NCI-H748 (cell line): ENCODE results near the gene GPR137B.
"Not testable (repeated sequence)": the region's sequence is repeated elsewhere in the genome, so short reads cannot be mapped to it uniquely, and the experiment has no call there.

Experiments used
- DNase-seq: peaks from one replicate; lab custom pipeline; 2025; ENCODE audit not compliant: unreplicated experiment; lab: John Stamatoyannopoulos, UW

GPR137B gene

DNA sequence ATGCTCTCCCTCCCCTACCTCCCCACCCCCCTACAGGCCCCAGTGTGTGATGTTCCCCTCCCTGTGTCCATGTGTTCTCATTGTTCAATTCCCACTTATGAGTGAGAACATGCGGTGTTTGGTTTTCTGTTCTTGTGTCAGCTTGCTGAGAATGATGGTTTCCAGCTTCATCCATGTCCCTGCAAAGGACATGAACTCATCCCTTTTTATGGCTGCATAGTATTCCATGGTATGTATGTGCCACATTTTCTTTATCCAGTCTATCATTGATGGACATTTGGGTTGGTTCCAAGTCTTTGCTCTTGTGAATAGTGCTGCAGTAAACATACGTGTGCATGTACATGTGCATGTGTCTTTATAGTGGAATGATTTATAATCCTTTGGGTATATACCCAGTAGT lies 44.1 kb downstream of the GPR137B start:
- not testable (repeated sequence) for DNase-seq

DNA sequence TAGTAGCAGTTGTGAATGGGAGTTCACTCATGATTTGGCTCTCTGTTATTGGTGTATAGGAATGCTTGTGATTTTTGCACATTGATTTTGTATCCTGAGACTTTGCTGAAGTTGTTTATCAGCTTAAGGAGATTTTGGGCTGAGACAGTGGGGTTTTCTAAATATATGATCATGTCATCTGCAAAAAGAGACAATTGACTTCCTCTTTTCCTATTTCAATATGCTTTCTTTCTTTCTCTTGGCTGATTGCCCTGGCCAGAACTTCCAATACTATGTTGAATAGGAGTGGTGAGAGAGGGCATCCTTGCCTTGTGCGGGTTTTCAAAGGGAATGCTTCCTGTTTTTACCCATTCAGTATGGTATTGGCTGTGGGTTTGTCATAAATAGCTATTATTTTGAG lies 45.7 kb downstream of the GPR137B start:
- DNase-seq, result not testable (repeated sequence)

DNA sequence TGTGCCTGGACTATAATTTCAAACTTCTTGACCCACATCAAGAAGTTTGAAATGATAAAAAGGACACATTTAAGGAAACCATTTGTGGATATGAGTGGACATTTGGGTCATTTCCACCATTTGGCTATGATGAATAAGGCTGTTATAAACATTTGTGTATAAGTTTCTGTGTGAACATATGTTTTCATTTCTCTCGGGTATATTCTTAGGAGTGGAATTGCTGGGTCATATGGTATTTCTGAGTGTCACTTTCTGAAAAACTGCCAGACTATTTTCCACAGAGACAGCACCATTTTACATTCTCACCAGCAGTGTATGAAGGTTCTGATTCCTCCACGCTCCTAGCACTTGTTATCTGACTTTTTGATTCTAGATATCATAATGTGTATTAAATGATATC lies 50.8 kb downstream of the GPR137B start:
- DNase-seq, result no peak

DNA sequence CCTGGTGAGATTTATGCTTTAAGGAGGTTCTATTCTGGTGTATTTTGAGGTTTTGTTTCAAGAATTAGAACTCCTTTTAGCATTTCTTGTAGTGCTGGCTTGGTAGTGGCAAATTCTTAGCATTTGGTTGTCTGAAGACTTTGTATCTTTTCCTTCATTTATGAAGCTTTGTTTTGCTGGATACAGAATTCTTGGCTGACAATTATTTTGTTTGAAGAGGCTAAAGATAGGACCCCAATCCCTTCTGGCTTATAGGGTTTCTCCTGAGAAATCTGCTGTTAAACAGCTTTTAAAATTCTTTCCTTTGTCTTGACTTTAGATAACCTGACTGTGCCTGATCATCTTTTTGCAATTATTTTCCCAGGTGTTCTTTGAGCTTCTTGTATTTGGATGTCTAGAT lies 58.6 kb downstream of the GPR137B start:
- no peak for DNase-seq

DNA sequence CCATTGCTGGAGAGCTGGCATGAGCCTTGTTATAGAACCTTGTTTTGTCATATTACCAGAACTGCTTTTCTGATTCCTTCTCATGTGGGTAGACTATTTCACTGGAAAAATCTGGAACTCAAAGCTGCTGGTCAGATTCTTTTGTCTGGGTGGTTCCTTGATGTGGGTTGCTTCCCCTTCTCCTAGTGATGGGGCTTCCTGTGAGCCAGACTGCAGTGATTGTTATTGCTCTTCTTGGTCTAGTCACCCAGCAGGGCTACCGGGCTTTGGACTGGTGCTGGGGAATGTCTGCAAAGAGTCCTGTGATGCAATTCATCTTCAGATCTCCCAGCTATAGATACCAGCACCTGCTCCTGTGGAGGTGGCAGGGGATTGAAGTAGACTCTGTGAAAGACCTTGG lies 59.4 kb downstream of the GPR137B start:
- no peak for DNase-seq

DNA sequence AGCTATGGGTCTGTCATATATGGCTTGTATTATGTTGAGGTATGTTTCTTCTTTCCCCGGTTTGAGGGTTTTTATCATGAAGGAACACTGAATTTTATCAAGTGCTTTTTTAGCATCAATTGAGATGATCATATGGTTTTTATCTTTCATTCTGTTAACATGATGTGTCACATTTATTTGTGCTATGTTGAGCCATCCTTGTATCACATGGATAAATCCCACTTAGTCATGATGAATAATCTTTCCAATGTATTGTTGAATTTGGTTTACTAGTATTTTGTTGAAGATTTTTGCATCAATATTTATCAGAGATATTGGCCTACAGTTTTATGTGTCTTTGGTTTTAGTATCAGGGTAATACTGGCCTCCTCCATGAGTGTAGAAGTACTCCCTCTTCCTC lies 61.7 kb downstream of the GPR137B start:
- DNase-seq, result no peak

DNA sequence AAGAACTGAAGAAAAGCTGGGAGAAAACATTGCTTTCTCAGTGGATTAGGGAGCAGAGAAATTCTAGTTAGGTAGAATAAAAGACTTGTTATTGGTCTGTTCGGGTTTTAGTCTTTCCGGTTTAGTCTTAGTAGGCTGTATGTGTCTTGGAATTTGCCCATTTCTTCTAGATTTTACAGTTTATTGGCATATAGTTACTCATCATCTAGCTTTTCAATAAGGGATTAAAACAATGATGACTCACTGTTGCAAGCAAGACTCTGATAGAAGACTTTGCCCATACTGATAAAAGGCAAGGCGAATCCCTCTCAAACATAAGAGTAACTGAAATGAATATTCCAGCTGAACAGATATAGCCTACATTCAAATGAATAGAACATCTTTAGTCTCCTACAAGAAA lies 62.3 kb downstream of the GPR137B start:
- no peak for DNase-seq

DNA sequence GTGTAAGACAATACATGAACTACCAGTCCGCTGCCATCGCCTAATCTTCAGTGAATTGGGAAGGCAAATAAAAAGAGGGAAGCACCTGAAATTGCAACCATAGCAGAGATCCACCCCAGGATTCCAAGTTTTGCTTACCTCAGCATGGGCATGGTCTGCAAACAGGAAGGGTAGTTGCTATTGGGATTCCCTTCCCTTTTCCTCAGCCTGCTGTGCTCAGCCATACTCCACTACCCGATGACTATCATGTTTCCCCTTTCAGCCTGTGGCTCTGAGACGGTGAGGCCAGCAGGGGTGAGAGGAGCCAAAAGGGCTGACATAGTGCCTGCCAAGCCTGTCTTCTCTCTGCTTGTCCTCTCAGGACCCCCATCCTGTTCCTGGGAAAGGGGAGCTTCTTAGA lies 64.2 kb downstream of the GPR137B start:
- no peak for DNase-seq

DNA sequence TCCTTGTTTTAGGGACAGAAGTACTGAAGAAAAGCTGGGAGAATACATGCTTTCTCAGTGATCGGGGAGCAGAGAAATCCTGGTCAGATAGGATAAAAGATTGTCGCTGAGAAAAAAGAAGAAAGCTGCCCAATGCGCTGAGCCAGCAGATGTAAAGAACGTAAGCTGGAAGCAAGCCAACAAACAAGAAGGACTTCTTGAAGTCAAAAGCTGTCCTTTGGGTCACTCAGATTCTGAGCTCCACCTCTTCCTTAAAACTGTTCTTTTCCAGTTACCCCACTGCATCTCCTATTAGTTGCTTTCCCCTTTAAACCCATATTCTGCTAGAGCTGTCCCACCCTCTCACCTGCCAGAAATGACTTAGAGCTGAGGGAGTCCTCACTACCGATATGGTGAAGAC lies 64.8 kb downstream of the GPR137B start:
- DNase-seq, result no peak

DNA sequence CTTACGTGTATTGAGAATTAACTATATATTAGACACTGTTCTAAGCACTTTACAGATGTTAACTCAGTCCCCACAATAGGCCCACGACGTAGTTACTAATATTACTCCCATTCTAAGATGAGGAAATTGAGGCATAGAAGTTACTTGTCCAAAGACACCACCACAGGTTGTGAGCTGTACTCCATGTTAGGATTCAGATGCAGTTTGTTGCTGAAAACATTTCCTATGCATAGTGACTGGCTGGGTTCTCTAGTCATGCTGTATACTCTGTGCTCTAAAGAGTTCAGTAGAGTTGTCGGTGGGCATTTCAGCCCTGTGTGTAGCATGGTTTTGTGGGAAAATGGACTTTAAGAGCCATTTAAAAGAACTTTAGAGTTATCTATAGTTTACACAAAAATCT lies 65.2 kb downstream of the GPR137B start:
- no peak for DNase-seq

DNA sequence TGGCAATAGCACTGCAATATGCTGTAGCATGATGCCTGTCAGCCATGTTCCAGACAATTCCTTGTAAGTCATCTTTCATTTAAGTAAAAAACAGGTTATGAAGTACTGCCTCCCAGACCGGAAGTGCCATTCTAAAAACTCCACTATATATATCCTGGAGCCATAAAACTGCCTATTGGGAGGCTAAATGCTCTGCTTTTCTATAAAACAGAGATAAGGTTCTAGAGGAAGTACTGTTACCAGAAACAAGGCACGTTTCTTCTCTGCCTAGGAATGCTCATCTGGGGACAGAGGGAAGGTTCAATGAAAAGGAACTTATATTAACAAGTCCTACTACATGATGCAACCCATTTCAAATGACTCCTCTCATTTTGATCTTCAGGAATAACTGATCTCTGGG lies 66.8 kb downstream of the GPR137B start:
- no peak for DNase-seq

DNA sequence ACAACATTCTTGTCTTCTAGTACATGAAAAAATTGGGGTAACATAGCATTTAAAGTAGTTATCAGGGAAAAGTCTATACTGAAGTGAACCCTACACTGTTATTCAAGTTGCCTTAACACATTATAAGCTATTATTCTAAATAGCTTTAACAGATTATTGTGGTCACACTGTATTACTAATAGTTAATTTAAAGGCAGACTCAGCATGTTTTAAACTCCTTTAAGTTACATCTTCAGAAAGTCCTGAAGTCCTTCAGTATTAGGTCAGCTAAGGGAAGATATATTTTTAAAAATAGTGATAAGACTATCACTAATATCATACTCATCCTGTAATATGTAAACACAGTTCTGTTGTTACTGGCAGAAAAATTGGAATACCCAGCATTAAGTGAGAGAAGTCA lies 67.4 kb downstream of the GPR137B start:
- DNase-seq, result no peak

DNA sequence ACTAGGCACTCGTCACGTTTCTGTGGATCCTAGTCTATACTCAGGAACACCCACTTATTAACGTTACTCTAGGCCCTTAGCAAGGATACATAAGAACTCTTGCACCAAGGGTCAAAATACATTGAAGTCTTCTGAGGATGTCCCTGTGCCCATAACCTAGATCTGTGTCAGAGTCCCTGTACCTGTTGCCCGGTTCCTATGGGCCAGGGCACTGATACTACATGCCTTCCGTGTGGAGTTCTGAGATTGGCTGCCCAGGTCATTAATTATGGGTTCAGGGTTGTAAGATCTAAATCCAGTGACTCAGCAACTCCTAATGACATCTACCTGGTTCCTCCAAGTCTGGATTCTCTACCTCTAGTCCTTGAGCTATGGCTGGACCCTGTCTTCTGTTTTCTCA lies 69.5 kb downstream of the GPR137B start:
- no peak for DNase-seq

DNA sequence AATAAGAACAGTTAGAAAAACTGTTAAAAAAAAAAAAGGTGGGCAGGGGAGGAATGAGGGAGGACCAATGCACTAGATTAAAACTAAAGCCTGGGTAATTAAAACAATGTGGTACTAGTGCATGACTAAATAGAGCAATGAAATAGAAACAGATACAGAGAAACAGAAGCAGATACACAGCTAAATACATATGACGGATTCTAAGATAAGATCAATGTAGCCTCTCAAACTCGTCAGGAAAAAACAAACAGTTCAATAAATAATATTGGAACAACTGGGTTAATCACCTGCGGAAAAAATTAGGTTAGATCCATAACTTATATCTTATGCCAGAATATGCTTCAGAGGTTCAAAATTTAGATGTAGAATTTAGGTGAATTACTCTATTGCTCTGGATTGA lies 71.2 kb downstream of the GPR137B start:
- no peak for DNase-seq

DNA sequence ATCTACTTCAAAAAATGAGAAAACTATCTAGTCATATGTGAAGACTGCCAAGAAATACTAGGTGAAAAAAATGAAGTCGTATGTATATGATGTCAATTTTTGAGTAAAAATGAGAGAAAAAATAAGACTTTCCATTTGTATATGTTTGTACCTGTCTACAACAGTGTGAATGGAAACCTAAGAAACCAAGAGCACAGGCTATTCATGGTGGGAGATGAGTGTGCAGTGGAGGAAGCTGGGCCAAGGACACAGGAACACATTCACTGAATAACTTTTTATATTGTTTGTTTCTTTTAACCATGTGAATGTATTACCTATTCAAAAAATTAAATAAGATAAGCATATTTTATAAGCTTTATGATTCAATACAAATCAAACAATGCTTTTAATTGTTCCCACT lies 72.4 kb downstream of the GPR137B start:
- DNase-seq, result no peak

DNA sequence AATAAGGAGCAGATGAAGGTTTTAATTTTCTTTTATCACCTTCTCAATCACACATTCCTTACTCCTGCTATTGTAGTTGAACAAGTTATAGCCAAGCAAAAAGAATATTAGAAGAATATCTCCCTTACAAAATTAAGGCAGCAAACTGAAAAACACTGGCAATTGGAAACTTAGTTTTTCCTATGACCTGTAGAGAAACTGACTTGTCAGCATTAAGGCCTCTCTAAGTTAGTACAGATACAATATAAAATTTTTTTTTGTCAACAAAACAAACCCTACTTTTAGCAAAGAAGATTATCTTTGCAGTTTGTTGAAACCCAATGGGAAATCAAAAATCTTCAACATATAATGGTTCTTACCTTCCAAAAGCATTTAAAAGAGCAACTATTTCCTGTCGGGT lies 78.1 kb downstream of the GPR137B start:
- no peak for DNase-seq

DNA sequence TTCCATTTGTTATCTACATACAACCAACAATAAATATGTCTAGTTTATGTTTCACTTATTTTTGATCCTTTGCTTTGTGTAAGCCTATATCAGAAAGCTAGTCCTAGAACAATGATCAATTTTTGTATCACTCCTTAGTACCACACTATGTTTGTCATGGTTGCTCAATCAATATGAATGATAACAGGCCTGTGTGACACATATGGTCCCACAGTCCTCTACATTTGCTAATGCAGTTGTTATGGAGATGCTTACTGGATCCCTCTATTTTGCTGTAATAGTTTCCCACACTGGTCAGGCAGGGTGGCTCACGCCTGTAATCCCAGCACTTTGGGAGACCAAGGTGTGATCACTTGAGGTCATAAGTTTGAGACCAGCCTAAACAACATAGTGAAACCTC lies 80.3 kb downstream of the GPR137B start:
- DNase-seq, result no peak

DNA sequence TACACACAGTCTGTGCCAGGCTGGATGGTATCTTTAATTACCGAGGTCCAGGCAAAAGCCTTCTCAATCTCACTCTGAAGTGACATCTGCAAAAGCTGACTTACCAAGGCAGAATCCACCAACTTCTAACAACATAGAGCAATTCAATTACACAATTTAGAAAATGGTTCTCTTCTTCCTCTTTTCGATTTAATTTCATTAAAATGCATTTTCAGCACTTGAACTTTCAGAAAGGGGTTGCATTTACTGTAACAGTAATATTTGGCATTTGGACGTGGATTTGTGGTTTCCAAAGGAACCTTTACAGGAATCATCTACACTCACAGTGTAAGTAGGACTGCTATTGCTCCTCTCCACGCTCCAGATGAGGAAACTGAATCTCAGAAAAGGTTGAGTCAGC lies 86.1 kb downstream of the GPR137B start:
- no peak for DNase-seq

DNA sequence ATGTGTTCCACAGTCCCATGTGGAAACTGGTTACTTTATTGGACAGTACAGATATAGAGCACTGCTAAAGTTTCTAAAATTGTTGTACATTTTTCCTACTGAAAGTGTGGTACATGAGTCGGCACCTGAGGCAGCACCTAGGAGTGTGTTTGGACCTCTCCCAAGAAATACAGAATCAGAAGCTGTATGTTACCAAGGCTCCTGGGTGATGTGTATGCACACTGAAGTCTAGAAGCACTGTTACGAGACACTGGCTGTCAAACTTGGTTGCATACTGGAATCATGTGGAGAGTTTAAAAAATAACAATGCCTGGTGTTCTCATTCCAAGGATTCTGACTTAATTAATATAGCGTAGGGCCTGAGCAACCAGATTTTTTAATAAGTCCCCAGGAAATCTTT lies 92.8 kb downstream of the GPR137B start:
- no peak for DNase-seq

DNA sequence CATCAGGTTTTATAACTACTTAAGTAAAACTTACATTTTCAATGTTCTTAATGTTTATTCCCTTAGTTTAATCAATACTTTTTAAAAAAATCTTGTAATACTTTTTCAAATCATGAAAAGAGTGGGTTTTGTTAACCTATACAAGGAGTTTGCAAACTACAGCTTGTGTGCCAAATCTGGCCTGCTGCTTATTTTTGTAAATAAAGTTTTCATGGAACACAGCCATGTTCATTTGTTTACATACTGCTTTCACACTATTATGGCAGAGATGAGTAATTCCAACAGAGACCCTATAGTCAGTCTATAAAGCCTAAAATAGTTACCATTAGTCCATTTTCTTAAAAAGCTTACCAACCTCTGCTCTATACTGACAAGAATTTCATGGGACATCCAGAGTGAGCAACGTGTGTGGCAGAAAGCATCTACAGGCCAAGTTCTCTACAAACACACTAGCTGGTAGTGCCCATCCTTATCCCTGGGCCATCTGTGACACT lies 96.8 kb downstream of the GPR137B start:
- DNase-seq, result no peak

DNA sequence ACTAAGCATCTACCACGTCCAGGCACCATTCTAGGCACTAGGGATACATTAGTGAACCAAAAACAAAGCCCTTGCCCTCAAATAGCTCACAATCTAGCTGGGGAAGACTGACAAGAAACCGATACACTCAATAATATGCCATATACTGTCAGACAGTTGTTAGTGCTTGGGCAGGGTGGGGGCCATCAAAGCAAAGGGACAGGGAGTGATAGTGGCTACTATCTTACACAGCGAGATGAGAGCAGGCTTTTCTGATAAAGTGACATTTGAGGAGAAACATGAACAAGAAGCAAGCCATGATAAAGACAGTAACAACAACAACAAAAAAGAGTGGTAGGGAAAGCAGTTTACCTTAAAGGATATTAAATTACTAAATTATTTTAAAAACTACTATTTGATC lies 98.3 kb downstream of the GPR137B start:
- no peak for DNase-seq

DNA sequence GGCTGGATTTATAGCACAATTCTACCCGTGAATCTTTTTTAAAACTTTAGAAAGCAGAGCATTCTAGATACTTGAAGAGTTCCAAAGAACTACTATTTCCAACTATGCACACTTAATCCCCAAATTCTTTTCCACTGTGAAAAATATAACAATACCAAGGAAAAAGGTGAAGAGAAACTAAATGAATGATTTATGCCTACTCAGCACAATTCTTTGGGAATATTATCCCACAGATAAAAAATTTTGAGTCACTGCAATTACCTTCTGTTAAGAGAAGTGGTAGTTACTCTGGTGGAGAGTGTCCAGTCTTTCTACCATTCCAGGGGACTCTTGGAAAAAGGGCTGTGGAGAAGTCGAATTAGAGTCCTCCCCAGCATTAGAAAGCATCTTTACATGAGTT lies 100.2 kb downstream of the GPR137B start:
- no peak for DNase-seq

DNA sequence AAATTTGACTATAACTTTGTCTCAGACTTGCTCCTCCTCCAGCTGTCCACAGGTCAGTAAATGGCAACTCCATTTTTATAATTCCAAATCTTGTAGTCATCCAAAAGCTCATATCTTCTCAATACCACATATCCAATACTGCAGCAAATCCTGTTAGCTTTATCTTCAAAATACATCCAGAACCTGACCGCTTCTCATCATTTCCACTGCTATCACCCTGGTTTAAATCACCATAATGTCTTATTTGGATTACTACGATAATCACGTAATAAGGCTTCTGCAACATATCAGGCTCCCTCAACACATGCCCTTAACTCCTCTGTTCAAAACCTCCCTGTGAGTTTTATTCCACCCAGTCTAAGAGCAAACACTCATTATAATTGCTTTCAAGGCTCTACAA lies 104.9 kb downstream of the GPR137B start:
- DNase-seq, result no peak

DNA sequence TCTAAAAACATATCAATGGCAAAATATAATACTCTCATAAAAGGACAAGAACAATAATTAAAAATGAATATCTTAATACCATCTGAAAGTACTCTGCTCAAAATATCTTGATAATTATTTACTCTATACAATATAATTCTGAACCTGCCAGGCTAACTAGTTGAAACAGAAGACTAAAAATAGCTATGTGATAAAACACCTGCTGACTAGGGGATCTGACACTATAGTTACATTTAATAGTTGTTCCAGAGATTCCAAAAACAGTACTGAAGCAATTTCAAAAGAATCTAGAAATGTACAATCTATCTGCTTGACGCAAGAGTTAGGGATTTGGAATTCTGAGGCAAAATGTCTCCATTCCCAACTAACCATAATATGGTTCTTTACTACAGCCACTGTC lies 109.2 kb downstream of the GPR137B start:
- no peak for DNase-seq
